Calu3 (cell line): ENCODE results near the gene UHRF1. TPM values are rescaled to one million over a fixed set of nuclear protein-coding genes. Genes with fewer than 3 reads are reported as not detected.

Experiments used
- BruUV-seq: library from RNA; stranded (reverse); fragments of 400-500 nt; replicated peaks from 2 replicates; lab custom pipeline; 2021; lab: Mats Ljungman, UMichigan
- CTCF ChIA-PET: fragments of 300-600 bp; sonication (Branson Sonifier 250); formaldehyde crosslinking; loops from one replicate; lab custom pipeline; 2022; ENCODE audit warnings: antibody characterized with exemption; lab: Charles Lee
- DNase-seq: peaks from one replicate; pipeline ENCODE4 v3.0.0; 2022
- H3K27ac Mint-ChIP-seq: one replicate; pipeline ENCODE4 v1.8.0; 2022; ENCODE audit warnings: mixed read lengths; ENCODE audit not compliant: unreplicated experiment
- H3K27me3 Mint-ChIP-seq: one replicate; pipeline ENCODE4 v1.8.0; 2022; ENCODE audit warnings: mixed read lengths; ENCODE audit not compliant: unreplicated experiment
- H3K36me3 Mint-ChIP-seq: one replicate; pipeline ENCODE4 v1.8.0; 2022; ENCODE audit warnings: mild to moderate bottlenecking, moderate library complexity, mixed read lengths; ENCODE audit not compliant: insufficient read depth, unreplicated experiment
- H3K4me1 Mint-ChIP-seq: one replicate; pipeline ENCODE4 v1.8.0; 2022; ENCODE audit warnings: mild to moderate bottlenecking, low read depth, mixed read lengths; ENCODE audit not compliant: unreplicated experiment
- H3K4me3 Mint-ChIP-seq: one replicate; pipeline ENCODE4 v1.8.0; 2022; ENCODE audit warnings: mild to moderate bottlenecking, low read depth, moderate library complexity, mixed read lengths; ENCODE audit not compliant: unreplicated experiment
- H3K9me3 Mint-ChIP-seq: one replicate; pipeline ENCODE4 v1.8.0; 2022; ENCODE audit warnings: low read depth, mixed read lengths; ENCODE audit not compliant: unreplicated experiment
- CTCF ChIP-seq: fragments of 200-600 bp; IDR thresholded peaks from one replicate; pipeline ENCODE4 v1.8.0; 2022; ENCODE audit warnings: antibody characterized with exemption; ENCODE audit not compliant: unreplicated experiment
- intact Hi-C: fragments of 100-400 bp; cut with micrococcal nuclease; formaldehyde crosslinking; loops from one replicate; pipeline ENCODE4 v1.10.0; 2022; ENCODE audit not compliant: unreplicated experiment
- total RNA-seq: library from RNA; stranded (reverse); gene quantifications from 2 replicates; pipeline ENCODE4 v1.2.3, GENCODE V29; 2022

Gene UHRF1
- total RNA-seq, 1 experiment from 2014 or later: 45.2 TPM

GRCh38 chr19:4983346-4984105, 74.2 kb downstream of the UHRF1 start:
- CTCF ChIA-PET: no interaction called here
- no TSS peak for BruUV-seq

GRCh38 chr19:4984106-4984380, 74.7 kb downstream of the UHRF1 start:
- H3K36me3 Mint-ChIP-seq: no peaks in the 10 kb centered on the region
- no peak overlapping the region for H3K4me3 Mint-ChIP-seq
- no TSS peak for BruUV-seq
- H3K4me1 Mint-ChIP-seq: no peaks in the 10 kb centered on the region
- TF ChIP-seq CTCF: no peak
- no peak for DNase-seq
- H3K9me3 Mint-ChIP-seq: no peaks in the 10 kb centered on the region
- intact Hi-C loops: no loop called here
- no peak overlapping the region for H3K27ac Mint-ChIP-seq
- CTCF ChIA-PET: no interaction called here
- H3K27me3 Mint-ChIP-seq: no peaks in the 10 kb centered on the region

More at GRCh38 chr19:4983346-4984105, 74.2 kb downstream of the UHRF1 start:
- no peaks in the 10 kb centered on the region for H3K36me3 Mint-ChIP-seq
- H3K27me3 Mint-ChIP-seq: no peaks in the 10 kb centered on the region
- H3K4me1 Mint-ChIP-seq: no peaks in the 10 kb centered on the region
- H3K9me3 Mint-ChIP-seq: no peaks in the 10 kb centered on the region
- H3K4me3 Mint-ChIP-seq: no peak overlapping the region
- no peak for DNase-seq
- no peak overlapping the region for H3K27ac Mint-ChIP-seq
- TF ChIP-seq CTCF: no peak
- intact Hi-C loops: no loop called here

- no peak overlapping the region for H3K27ac Mint-ChIP-seq
- H3K9me3 Mint-ChIP-seq: no peaks in the 10 kb centered on the region
- H3K4me1 Mint-ChIP-seq: no peaks in the 10 kb centered on the region
- TF ChIP-seq CTCF: no peak
- intact Hi-C loops: no loop called here
- no peaks in the 10 kb centered on the region for H3K27me3 Mint-ChIP-seq
- DNase-seq: no peak
- CTCF ChIA-PET: no interaction called here
- H3K36me3 Mint-ChIP-seq: no peaks in the 10 kb centered on the region
- no TSS peak for BruUV-seq
- H3K4me3 Mint-ChIP-seq: no peak overlapping the region
Measured at GRCh38 chr19:4984438-4984990, 75.2 kb downstream of the UHRF1 start.

- no peak for DNase-seq
- BruUV-seq: no TSS peak
- TF ChIP-seq CTCF: no peak
- CTCF ChIA-PET: no interaction called here
- intact Hi-C loops: no loop called here
- H3K9me3 Mint-ChIP-seq: no peaks in the 10 kb centered on the region
- H3K4me1 Mint-ChIP-seq: no peaks in the 10 kb centered on the region
- no peak overlapping the region for H3K4me3 Mint-ChIP-seq
- H3K36me3 Mint-ChIP-seq: no peaks in the 10 kb centered on the region
- no peaks in the 10 kb centered on the region for H3K27me3 Mint-ChIP-seq
- no peak overlapping the region for H3K27ac Mint-ChIP-seq
Measured at GRCh38 chr19:4985551-4985991, 76.3 kb downstream of the UHRF1 start.
